HPDE6-E6E7 (cell line): ENCODE data around the gene CIAPIN1.

ENCODE experiments used
- DNase-seq: peaks from one replicate; pipeline ENCODE4 v3.0.0; 2011; ENCODE audit warnings: missing footprints; ENCODE audit errors: extremely low spot score

Gene CIAPIN1

GRCh38 chr16:57382535-57383275 lies 64.5 kb downstream of the CIAPIN1 start:
- no peak for DNase-seq

DNA sequence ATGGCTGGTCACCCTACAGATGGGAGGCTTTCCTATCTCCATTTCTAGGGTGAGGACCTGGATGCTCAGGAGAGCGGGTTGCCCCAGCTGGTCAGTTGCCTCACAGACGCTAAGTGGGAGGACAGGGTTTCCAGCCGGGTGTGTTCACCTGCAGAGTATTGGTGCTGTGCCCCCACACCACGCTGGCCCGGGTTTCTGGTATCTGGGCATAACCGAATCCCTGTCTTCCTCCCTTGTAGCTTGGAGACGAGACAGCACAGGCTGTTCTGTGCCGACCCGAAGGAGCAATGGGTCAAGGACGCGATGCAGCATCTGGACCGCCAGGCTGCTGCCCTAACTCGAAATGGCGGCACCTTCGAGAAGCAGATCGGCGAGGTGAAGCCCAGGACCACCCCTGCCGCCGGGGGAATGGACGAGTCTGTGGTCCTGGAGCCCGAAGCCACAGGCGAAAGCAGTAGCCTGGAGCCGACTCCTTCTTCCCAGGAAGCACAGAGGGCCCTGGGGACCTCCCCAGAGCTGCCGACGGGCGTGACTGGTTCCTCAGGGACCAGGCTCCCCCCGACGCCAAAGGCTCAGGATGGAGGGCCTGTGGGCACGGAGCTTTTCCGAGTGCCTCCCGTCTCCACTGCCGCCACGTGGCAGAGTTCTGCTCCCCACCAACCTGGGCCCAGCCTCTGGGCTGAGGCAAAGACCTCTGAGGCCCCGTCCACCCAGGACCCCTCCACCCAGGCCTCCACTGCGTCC lies 65.2 kb downstream of the CIAPIN1 start:
- DNase-seq, result no peak

- DNase-seq, result no peak
Observed at GRCh38 chr16:57380671-57381462, 66.3 kb downstream of the CIAPIN1 start.

GRCh38 chr16:57379579-57379978 lies 67.6 kb downstream of the CIAPIN1 start:
- DNase-seq, result no peak
